Stimulated activated memory B cell treated with anti-CD40 and anti-IgM and Interleukin-4, amounts not matched to agents 10 μg/mL and 1 μg/mL and 100 μg/mL, for 72 hours (primary cell): ENCODE results near the gene IFFO2.
A peak's percentile ranks its signal among the peaks of the same experiment; 100 is the strongest.

ENCODE experiments used
- ATAC-seq: fragments of 150-1000 bp; cut with Tn5 transposase; 2 replicates; pipeline ENCODE4 v1.10.0; 2021
- H3K27ac Mint-ChIP-seq: one replicate; pipeline ENCODE4 v1.8.0; 2022; ENCODE audit warnings: mild to moderate bottlenecking, mixed read lengths
- H3K27me3 Mint-ChIP-seq: one replicate; pipeline ENCODE4 v1.8.0; 2022; ENCODE audit warnings: mixed read lengths
- H3K36me3 Mint-ChIP-seq: one replicate; pipeline ENCODE4 v1.8.0; 2022; ENCODE audit warnings: mixed read lengths
- H3K4me1 Mint-ChIP-seq: one replicate; pipeline ENCODE4 v1.8.0; 2022; ENCODE audit warnings: mixed read lengths
- H3K4me3 Mint-ChIP-seq: one replicate; pipeline ENCODE4 v1.8.0; 2022; ENCODE audit warnings: mild to moderate bottlenecking, moderate library complexity, mixed read lengths
- H3K9me3 Mint-ChIP-seq: one replicate; pipeline ENCODE4 v1.8.0; 2022; ENCODE audit warnings: mixed read lengths

The IFFO2 gene

DNA sequence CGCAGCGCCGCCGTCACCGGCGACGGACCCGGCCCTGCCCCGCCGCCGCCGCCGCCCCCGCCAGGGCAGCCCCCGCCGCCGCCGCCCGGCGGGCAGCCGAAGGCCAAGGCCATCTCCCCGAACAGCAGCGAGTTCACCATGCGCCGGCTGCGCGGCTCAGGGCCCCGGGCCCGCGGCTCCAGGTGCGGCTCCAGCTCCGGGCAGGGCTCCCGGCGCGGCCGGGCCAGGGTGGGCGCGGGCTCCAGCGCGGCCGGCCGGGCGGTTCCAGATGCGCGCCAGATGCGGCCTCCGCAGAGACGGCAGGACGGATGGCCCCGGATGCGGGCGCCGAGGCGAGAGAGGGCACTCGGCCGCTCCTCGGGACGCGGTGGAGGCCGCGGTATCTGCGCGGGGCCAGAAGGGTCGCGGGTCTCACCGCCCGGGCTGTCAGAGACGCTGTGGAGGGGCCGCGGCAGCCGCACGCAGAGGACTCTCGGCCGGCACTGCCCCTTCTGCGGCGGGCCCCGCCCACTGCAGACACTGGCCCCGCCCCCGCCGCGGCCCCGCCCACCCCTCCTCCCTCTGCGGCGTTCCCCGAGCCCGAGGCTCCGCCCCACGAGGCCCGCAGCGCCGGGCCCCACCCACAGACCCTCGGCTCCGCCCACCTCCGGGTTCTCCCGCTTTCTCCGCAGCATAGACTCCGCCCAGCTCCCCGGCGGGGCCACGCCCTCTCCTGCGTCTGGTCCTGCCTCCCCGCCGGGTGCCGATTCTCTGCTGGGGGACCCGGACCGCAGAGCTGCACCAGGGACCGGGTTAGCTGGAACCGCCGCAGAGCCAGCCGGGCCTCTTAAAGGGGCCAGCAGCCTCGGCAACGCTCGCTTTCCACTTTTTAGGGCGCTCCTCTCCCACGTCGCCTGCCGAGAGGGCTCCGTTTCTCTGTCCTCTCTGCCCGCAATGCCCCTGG lies at the start of gene IFFO2:
TSS of gene IFFO2 (minus strand) at position 484 of the 943 bp plus-strand sequence. CDS start at position 140, 344 bp downstream.
- H3K4me3 Mint-ChIP-seq = peak within 1 kb of the TSS; percentile 94
- peaks cover 59% of the 10 kb centered on the region for H3K4me1 Mint-ChIP-seq
- H3K27ac Mint-ChIP-seq = peak within 1 kb of the TSS; percentile 88
- no peaks in the 10 kb centered on the region for H3K9me3 Mint-ChIP-seq
- peak; percentile 91 for ATAC-seq
- H3K27me3 Mint-ChIP-seq = peaks cover 11% of the 10 kb centered on the region
- H3K36me3 Mint-ChIP-seq = no peaks in the 10 kb centered on the region

DNA sequence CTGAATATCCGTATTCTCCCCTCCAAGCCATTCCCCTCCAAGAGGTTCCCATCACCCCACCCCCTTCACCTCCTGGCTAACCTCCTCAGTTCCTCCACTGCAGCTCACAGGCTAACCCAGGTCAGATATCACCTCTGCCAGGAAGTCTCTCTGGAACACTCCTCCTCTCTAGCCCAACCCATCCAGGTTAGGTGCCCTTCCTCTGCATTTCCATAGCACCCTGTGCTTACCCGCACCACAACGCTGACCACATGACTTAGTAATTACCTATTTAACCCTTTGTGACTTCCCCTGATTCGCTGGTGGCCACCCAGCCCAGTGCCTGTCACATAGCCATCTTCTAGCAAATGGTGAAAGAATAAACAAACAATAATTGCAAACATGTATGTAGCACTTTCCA lies 49.5 kb upstream of the IFFO2 start:
- Mint-ChIP-seq H3K9me3 (peaks cover 8% of the 10 kb centered on the region), H3K27ac (no peak overlapping the region), H3K27me3 (peaks cover 39% of the 10 kb centered on the region), H3K4me3 (no peak overlapping the region), H3K36me3 (no peaks in the 10 kb centered on the region), H3K4me1 (peaks cover 11% of the 10 kb centered on the region)
- no peak for ATAC-seq

GRCh38 chr1:19003371-19004290 lies 47.2 kb upstream of the IFFO2 start:
- H3K27me3 Mint-ChIP-seq = peaks cover 26% of the 10 kb centered on the region
- H3K4me3 Mint-ChIP-seq = no peak overlapping the region
- no peaks in the 10 kb centered on the region for H3K4me1 Mint-ChIP-seq
- ATAC-seq = no peak
- peaks cover 18% of the 10 kb centered on the region for H3K9me3 Mint-ChIP-seq
- H3K27ac Mint-ChIP-seq = no peak overlapping the region
- H3K36me3 Mint-ChIP-seq = no peaks in the 10 kb centered on the region

DNA sequence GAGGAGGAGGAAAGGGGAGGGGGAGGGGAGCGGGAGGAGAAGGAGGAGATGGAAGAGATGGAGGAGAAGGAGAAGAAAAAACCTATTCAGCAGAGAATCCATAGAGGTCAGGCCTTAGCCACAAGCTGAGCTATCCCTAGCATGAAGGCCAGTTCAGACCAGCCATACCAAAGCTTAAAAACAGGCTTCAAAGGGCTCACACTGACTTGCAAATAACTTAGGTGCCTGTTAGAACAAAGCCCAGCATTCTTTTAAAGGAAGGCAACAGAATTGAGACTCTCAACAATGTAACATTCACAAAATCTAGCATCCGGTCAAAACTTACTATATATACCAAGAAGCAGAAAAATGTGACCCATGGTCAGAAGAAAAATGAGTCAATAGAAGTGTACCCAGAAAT lies 43.6 kb upstream of the IFFO2 start:
- Mint-ChIP-seq H3K27me3 (peaks cover 22% of the 10 kb centered on the region), H3K36me3 (no peaks in the 10 kb centered on the region), H3K4me3 (no peak overlapping the region), H3K27ac (no peak overlapping the region), H3K9me3 (peaks cover 18% of the 10 kb centered on the region), H3K4me1 (no peaks in the 10 kb centered on the region)
- no peak for ATAC-seq

DNA sequence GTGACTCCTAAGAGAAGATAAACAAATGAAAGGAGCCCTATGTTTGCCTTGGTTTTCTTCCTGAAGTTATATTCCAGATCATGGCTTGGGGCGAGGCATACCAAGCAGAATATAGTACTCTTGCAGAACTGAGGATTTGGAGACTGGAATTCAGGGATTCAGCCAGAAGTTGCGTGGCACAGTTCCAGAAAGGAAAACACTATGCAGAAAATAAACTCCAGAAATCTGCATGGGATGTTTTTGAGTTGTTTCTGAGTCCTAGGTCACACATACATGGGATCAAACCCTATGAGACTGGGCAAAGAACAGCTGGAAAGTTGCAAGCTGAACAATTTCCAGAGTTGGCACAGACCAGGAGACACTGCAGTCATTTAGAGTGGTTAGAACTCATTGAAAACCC lies 42.9 kb upstream of the IFFO2 start:
- Mint-ChIP-seq H3K9me3 (peaks cover 18% of the 10 kb centered on the region), H3K4me1 (no peaks in the 10 kb centered on the region), H3K27me3 (peaks cover 22% of the 10 kb centered on the region), H3K27ac (no peak overlapping the region), H3K36me3 (no peaks in the 10 kb centered on the region), H3K4me3 (no peak overlapping the region)
- ATAC-seq = no peak

DNA sequence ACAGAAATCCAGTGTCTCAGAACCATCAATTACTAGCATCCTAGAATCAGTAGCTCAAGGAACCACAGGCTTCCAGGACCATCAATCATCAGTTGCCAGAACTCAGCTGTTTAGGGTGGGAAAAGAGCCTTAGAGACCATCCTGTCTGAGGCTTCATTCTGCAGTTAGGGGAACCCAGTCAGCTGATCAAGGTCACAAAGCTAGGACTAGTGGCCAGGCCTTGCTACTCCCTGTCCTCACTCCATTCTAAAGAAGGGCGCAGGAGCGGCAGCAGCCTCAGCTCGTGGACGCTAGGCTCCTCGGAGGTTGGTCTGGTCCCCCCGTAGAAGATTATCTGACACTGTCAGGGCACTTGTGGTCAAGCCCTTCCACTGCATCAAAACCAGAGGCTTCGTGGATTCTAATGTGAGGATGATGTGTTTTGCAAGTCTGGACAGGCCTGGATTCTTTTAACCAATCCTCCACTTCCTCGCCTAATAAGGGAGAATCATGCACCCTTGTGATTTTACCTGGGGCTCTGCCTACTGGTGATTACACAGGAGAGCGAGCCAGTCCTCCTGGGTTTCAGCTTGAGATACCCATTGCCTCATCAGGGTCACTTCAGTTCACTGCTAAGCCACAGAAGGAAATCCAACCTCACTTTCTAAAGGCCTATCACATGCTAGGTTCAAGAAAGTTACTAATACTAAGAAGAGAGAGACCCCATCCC lies 41.7 kb upstream of the IFFO2 start:
- Mint-ChIP-seq H3K9me3 (peaks cover 15% of the 10 kb centered on the region), H3K4me1 (no peaks in the 10 kb centered on the region), H3K36me3 (no peaks in the 10 kb centered on the region), H3K27me3 (peaks cover 30% of the 10 kb centered on the region), H3K27ac (no peak overlapping the region), H3K4me3 (no peak overlapping the region)
- ATAC-seq = no peak

DNA sequence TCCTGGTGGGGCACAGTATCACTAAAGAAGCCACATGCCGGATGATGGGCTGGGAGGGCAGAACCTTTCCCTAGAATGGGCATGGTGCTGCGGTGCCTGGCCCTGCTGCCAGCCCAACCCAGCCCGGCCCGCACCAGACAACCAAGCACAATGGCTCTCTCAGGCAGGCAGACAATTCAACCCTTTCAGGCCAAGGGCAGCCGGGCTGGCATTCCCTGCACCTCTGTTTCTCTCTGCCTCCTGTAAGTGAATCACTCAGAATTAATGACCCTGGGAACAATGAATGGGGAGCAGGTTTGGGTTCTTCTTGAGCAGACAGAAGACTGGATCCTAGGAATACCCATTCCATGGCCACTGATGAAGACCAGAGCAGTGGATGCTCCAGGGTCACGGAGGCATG lies 41.0 kb upstream of the IFFO2 start:
- H3K4me1 Mint-ChIP-seq = no peaks in the 10 kb centered on the region
- H3K27ac Mint-ChIP-seq = no peak overlapping the region
- peaks cover 15% of the 10 kb centered on the region for H3K9me3 Mint-ChIP-seq
- no peak for ATAC-seq
- no peaks in the 10 kb centered on the region for H3K36me3 Mint-ChIP-seq
- no peak overlapping the region for H3K4me3 Mint-ChIP-seq
- peaks cover 37% of the 10 kb centered on the region for H3K27me3 Mint-ChIP-seq

DNA sequence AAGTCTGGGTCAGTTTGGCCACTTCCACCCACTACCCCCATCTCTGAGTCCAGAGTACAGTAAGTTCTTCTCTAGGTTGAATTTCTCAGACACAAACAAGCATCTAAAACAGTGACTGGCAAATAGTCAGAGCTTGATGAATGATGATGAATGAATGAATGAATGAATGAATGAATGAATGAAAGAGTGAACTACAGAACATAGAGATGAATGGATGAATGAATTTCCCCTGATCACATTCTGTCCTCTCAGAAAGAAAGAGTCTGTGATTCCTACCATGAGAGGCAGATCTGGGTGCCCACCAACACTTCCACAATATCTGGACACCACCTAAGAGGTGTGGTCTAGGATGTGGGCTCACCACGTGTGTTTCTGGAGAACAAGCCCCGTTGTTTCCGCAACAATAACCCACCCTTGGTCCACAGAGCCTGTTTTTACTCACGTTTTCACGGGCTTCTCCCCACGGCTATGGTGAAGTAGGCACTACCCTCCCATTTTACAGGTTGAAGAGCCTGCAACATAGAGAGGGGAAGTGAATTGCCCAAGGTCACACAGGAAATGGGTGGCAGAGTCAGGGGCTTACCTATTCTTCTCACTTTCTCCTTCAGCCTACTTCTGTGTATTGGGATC lies 40.2 kb upstream of the IFFO2 start:
- Mint-ChIP-seq H3K4me3 (no peak overlapping the region), H3K36me3 (no peaks in the 10 kb centered on the region), H3K27ac (no peak overlapping the region), H3K9me3 (peaks cover 11% of the 10 kb centered on the region), H3K4me1 (no peaks in the 10 kb centered on the region), H3K27me3 (peaks cover 40% of the 10 kb centered on the region)
- ATAC-seq = peak; percentile 43

DNA sequence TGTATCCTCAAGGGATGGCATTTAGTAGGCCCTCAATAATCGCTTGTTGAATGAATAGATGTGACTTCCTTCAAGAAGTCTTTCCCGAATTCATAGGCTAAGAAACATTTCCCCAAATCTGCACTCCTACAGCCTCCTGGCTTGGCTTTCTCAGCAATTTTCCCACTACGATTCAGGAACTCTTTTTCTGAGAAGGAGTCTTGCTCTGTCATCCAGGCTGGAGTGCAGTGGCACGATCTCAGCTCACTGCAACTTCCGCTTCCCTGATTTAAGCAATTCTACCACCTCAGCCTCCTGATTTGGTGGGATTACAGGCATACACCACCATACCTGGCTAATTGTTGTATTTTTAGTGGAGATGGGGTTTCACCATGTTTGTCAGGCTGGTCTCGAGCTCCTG lies 37.9 kb upstream of the IFFO2 start:
- peaks cover 34% of the 10 kb centered on the region for H3K27me3 Mint-ChIP-seq
- no peaks in the 10 kb centered on the region for H3K4me1 Mint-ChIP-seq
- H3K27ac Mint-ChIP-seq = no peak overlapping the region
- no peaks in the 10 kb centered on the region for H3K9me3 Mint-ChIP-seq
- no peak overlapping the region for H3K4me3 Mint-ChIP-seq
- no peak for ATAC-seq
- no peaks in the 10 kb centered on the region for H3K36me3 Mint-ChIP-seq

- H3K4me1 Mint-ChIP-seq = peaks cover 5% of the 10 kb centered on the region
- no peak overlapping the region for H3K4me3 Mint-ChIP-seq
- ATAC-seq = no peak
- no peaks in the 10 kb centered on the region for H3K9me3 Mint-ChIP-seq
- no peaks in the 10 kb centered on the region for H3K36me3 Mint-ChIP-seq
- H3K27me3 Mint-ChIP-seq = peaks cover 45% of the 10 kb centered on the region
- no peak overlapping the region for H3K27ac Mint-ChIP-seq
These were observed 36.2 kb upstream of the IFFO2 start for GRCh38 chr1:18992646-18993045.

- Mint-ChIP-seq H3K27ac (no peak overlapping the region), H3K27me3 (peaks cover 46% of the 10 kb centered on the region), H3K9me3 (no peaks in the 10 kb centered on the region), H3K4me3 (no peak overlapping the region), H3K36me3 (no peaks in the 10 kb centered on the region), H3K4me1 (peaks cover 5% of the 10 kb centered on the region)
- ATAC-seq = no peak
These were observed 35.1 kb upstream of the IFFO2 start for GRCh38 chr1:18991585-18991984.

DNA sequence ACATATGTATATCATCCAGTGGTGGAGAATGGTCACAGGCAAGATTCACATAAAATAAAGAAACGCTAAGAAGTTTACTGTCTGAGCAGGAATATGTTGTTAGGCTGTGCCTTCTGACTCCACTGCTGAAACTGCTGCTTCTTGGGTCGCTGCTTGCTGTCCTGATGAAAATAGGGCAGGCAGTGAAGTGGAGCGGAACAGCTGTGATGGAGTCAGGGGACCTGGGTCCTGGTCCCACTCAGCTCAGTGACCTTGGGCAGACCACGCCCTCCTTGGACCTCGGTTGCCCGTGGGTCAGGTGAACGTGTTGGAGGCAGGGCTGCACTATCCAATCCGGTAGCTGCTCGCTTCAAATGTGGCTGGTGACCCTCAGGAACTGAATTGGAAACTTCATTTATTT lies 33.4 kb upstream of the IFFO2 start:
- no peak for ATAC-seq
- no peaks in the 10 kb centered on the region for H3K36me3 Mint-ChIP-seq
- H3K27me3 Mint-ChIP-seq = peaks cover 42% of the 10 kb centered on the region
- no peaks in the 10 kb centered on the region for H3K9me3 Mint-ChIP-seq
- no peak overlapping the region for H3K4me3 Mint-ChIP-seq
- H3K4me1 Mint-ChIP-seq = peaks cover 5% of the 10 kb centered on the region
- H3K27ac Mint-ChIP-seq = no peak overlapping the region

DNA sequence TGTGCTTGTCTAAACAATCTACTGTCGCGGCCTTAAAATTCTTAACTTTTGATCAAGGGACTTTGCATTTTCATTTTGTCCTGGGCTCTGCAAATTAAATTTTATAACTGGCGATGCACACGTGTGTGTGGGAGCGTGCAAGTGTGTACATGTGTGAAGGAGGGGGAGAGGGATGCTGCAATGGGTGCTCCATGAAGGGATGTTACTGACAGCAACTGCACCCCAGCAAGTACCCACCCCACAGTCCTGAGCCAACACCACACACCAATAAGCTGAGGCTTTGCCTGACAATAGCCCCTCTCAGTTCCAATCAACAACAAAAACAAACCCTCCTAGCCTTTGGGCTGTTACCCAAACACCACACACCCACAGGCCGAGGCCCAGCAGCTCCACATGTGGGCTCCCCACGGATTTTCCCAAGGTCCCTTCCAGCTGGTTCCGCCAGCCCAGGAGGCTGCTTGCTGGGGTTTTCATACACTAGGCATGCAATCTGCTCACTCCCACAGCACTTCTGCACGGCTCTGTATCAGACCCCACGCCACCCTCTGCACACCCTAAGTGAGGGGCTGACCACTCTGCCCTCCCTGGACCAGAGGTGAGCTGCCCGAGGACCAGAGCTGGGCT lies 32.8 kb upstream of the IFFO2 start:
- H3K27ac Mint-ChIP-seq = no peak overlapping the region
- peaks cover 46% of the 10 kb centered on the region for H3K27me3 Mint-ChIP-seq
- no peak overlapping the region for H3K4me3 Mint-ChIP-seq
- no peak for ATAC-seq
- no peaks in the 10 kb centered on the region for H3K36me3 Mint-ChIP-seq
- H3K4me1 Mint-ChIP-seq = peaks cover 5% of the 10 kb centered on the region
- no peaks in the 10 kb centered on the region for H3K9me3 Mint-ChIP-seq

DNA sequence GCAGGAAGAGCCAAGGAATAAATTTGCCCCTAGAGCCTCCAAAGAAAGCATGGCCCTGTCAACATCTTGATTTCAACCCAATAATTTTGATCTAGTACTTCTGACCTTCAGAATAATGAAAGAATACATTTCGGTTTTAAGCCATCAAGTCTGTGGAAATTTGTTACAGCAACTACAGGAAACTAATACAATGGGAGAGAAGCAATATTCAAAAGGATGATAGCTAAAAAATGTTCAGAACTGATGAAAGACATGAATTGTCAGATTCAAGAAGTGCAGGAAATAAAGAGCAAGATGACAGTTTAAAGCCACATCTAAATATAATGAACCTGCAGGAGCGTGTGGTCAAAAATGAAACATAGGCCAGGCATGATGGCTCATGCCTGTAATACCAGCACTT lies 24.8 kb upstream of the IFFO2 start:
- Mint-ChIP-seq H3K9me3 (peaks cover 22% of the 10 kb centered on the region), H3K4me3 (no peak overlapping the region), H3K27ac (no peak overlapping the region), H3K27me3 (peaks cover 58% of the 10 kb centered on the region), H3K4me1 (peaks cover 5% of the 10 kb centered on the region), H3K36me3 (peaks cover 17% of the 10 kb centered on the region)
- no peak for ATAC-seq
